H1 (cell line): Measurements from ENCODE around the gene NCF4. TPM values are rescaled to one million over a fixed set of nuclear protein-coding genes. Genes with fewer than 3 reads are reported as not detected.

Experiments
- CTCF ChIA-PET: fragments of 300-600 bp; sonication (Branson Sonifier 250); formaldehyde crosslinking; loops from one replicate; lab custom pipeline; 2021; ENCODE audit not compliant: partially characterized antibody; lab: Charles Lee
- POLR2A ChIA-PET: fragments of 300-600 bp; sonication (Branson Sonifier 250); formaldehyde crosslinking; loops from one replicate; lab custom pipeline; 2021; ENCODE audit warnings: inconsistent platforms; ENCODE audit not compliant: partially characterized antibody; lab: Charles Lee
- DNase-seq, 2 experiments: peaks; one replicate each; pipeline versions ENCODE4 v3.0.0 to v3.0.0-alpha.2; 2010 to 2022; ENCODE audit warnings: low spot score in 2 of 2, low read depth in 1 of 2, mixed read lengths in 1 of 2
- FAIRE-seq: peaks from 2 replicates; lab custom pipeline; 2011; peaks lifted over from hg19 to GRCh38; lab: Jason Lieb, UNC
- H2AFZ ChIP-seq: 2 replicates; pipeline ENCODE4 v1.8.1; 2012; ENCODE audit warnings: low read length, inconsistent platforms
- H2AK5ac ChIP-seq: 2 replicates; pipeline ENCODE4 v1.6.1; 2013; ENCODE audit warnings: low read depth, low read length
- H2BK120ac ChIP-seq: replicated peaks from 2 replicates; pipeline ENCODE3; 2013; ENCODE audit warnings: low read depth, low read length, inconsistent platforms
- H2BK12ac ChIP-seq: 2 replicates; pipeline ENCODE4 v1.6.1; 2013; ENCODE audit warnings: low read depth, low read length
- H2BK15ac ChIP-seq: 2 replicates; pipeline ENCODE4 v1.6.1; 2013; ENCODE audit warnings: low read length
- H2BK20ac ChIP-seq: 2 replicates; pipeline ENCODE4 v1.6.1; 2013; ENCODE audit warnings: low read length
- H2BK5ac ChIP-seq: 2 replicates; pipeline ENCODE4 v1.6.1; 2013; ENCODE audit warnings: low read depth, low read length
- H3K14ac ChIP-seq: 2 replicates; pipeline ENCODE4 v1.6.1; 2013; ENCODE audit warnings: inconsistent platforms; ENCODE audit not compliant: insufficient read length
- H3K18ac ChIP-seq: 2 replicates; pipeline ENCODE4 v1.6.1; 2013; ENCODE audit warnings: low read length; ENCODE audit errors: extremely low read depth
- H3K23ac ChIP-seq: 2 replicates; pipeline ENCODE4 v1.6.1; 2013; ENCODE audit warnings: inconsistent platforms; ENCODE audit not compliant: insufficient read length
- H3K23me2 ChIP-seq: 2 replicates; pipeline ENCODE4 v1.6.1; 2013; ENCODE audit warnings: low read depth, low read length
- H3K27ac ChIP-seq: 2 replicates; pipeline ENCODE4 v1.6.1; 2011; ENCODE audit warnings: low read depth, low read length, inconsistent platforms
- H3K27me3 ChIP-seq, 4 experiments: replicated peaks in 1 of 4; 1 replicate in 1 of 4; 2 replicates in 3 of 4; pipeline versions ENCODE4 v1.6.1 to v1.8.1; 2011 to 2013; ENCODE audit warnings: low read length in 3 of 4, mild to moderate bottlenecking in 3 of 4, inconsistent platforms in 2 of 4, mixed read lengths in 2 of 4, moderate library complexity in 1 of 4; ENCODE audit not compliant: control insufficient read depth in 3 of 4, insufficient read depth in 3 of 4; ENCODE audit errors: extremely low read depth in 1 of 4
- H3K36me3 ChIP-seq, 4 experiments: 2 replicates each; pipeline versions ENCODE4 v1.6.1 to v1.8.1; 2011 to 2013; ENCODE audit warnings: mild to moderate bottlenecking in 4 of 4, low read length in 3 of 4, moderate library complexity in 2 of 4, control low read depth in 1 of 4, inconsistent platforms in 1 of 4; ENCODE audit not compliant: insufficient read depth in 4 of 4, control insufficient read depth in 2 of 4
- H3K4ac ChIP-seq: replicated peaks from 2 replicates; pipeline ENCODE3; 2013; ENCODE audit warnings: low read length, low read depth, mixed read lengths, inconsistent platforms; ENCODE audit not compliant: insufficient read length
- H3K4me1 ChIP-seq, 4 experiments: replicated peaks in 1 of 4; 1 replicate in 1 of 4; 2 replicates in 3 of 4; pipeline versions ENCODE4 v1.6.1 to v1.8.1; 2011 to 2013; ENCODE audit warnings: low read length in 3 of 4, inconsistent platforms in 2 of 4, mixed read lengths in 1 of 4; ENCODE audit not compliant: insufficient read depth in 4 of 4, control insufficient read depth in 3 of 4
- H3K4me2 ChIP-seq, 2 experiments: 2 replicates each; pipeline versions ENCODE4 v1.6.1 to v1.8.1; 2011 to 2013; ENCODE audit warnings: low read depth in 2 of 2, low read length in 2 of 2, control low read depth in 1 of 2, inconsistent platforms in 1 of 2, mild to moderate bottlenecking in 1 of 2; ENCODE audit not compliant: insufficient read depth in 1 of 2
- H3K4me3 ChIP-seq, 4 experiments: fragments of 200-600, 300-600 bp in 1 of 4; sonication (generic), shearing (Covaris generic), sonication (Bioruptor Twin) in 1 of 4; 2 replicates each; pipeline versions ENCODE4 v1.5.1 to v1.8.1; 2011 to 2016; ENCODE audit warnings: low read length in 4 of 4, low read depth in 3 of 4, control low read depth in 2 of 4, inconsistent platforms in 2 of 4, mild to moderate bottlenecking in 2 of 4, mixed read lengths in 1 of 4, moderate library complexity in 1 of 4; ENCODE audit not compliant: insufficient read depth in 2 of 4; ENCODE audit errors: extremely low read depth in 1 of 4
- H3K56ac ChIP-seq: replicated peaks from 2 replicates; pipeline ENCODE3; 2013; ENCODE audit warnings: low read depth, mild to moderate bottlenecking, mixed read lengths, low read length, inconsistent platforms; ENCODE audit not compliant: insufficient read length
- H3K79me1 ChIP-seq: 2 replicates; pipeline ENCODE4 v1.6.1; 2013; ENCODE audit warnings: low read depth, low read length, control low read depth
- H3K79me2 ChIP-seq, 2 experiments: 2 replicates each; pipeline versions ENCODE4 v1.6.1 to v1.8.1; 2012 to 2013; ENCODE audit warnings: low read length in 2 of 2, mild to moderate bottlenecking in 2 of 2, inconsistent platforms in 1 of 2; ENCODE audit not compliant: insufficient read depth in 2 of 2, control insufficient read depth in 1 of 2
- H3K9ac ChIP-seq, 4 experiments: replicated peaks in 1 of 4; 1 replicate in 1 of 4; 2 replicates in 3 of 4; pipeline versions ENCODE4 v1.6.1 to v1.8.1; 2011 to 2013; ENCODE audit warnings: low read depth in 3 of 4, low read length in 3 of 4, control low read depth in 2 of 4, mild to moderate bottlenecking in 2 of 4, moderate library complexity in 2 of 4, inconsistent platforms in 1 of 4; ENCODE audit errors: extremely low read depth in 1 of 4
- H3K9me3 ChIP-seq, 2 experiments: 2 replicates each; pipeline versions ENCODE4 v1.6.1 to v1.8.1; 2012 to 2013; ENCODE audit warnings: mild to moderate bottlenecking in 2 of 2, moderate library complexity in 2 of 2, control low read depth in 1 of 2, inconsistent platforms in 1 of 2, low read depth in 1 of 2, low read length in 1 of 2, mixed read lengths in 1 of 2; ENCODE audit not compliant: insufficient read depth in 2 of 2
- H4K20me1 ChIP-seq, 2 experiments: replicated peaks in 1 of 2; 2 replicates each; pipeline versions ENCODE3 to v1.8.1; 2011 to 2013; ENCODE audit warnings: inconsistent platforms in 2 of 2, low read length in 2 of 2, mild to moderate bottlenecking in 1 of 2; ENCODE audit not compliant: insufficient read depth in 2 of 2, control insufficient read depth in 1 of 2
- H4K5ac ChIP-seq: 2 replicates; pipeline ENCODE4 v1.6.1; 2013; ENCODE audit warnings: low read length, low read depth, mixed read lengths, inconsistent platforms; ENCODE audit not compliant: insufficient read length
- H4K8ac ChIP-seq: 2 replicates; pipeline ENCODE4 v1.8.0; 2013; ENCODE audit warnings: mild to moderate bottlenecking, moderate library complexity, low read length, inconsistent platforms; ENCODE audit not compliant: insufficient read depth; ENCODE audit errors: extremely low read depth
- H4K91ac ChIP-seq: replicated peaks from 2 replicates; pipeline ENCODE3; 2013; ENCODE audit warnings: low read length, mixed read lengths, inconsistent platforms; ENCODE audit not compliant: insufficient read length
- POU5F1 ChIP-seq: IDR thresholded peaks from 2 replicates; pipeline ENCODE4 v1.6.1; 2011; ENCODE audit warnings: low read depth, mild to moderate bottlenecking, low read length, moderate library complexity
- TAF1 ChIP-seq: IDR thresholded peaks from 2 replicates; pipeline ENCODE4 v1.6.1; 2011; ENCODE audit warnings: mild to moderate bottlenecking, low read depth, low read length
- WGBS, 2 experiments: shearing (Covaris generic) in 1 of 2; methylation state at CpG; one replicate each; pipeline versions ENCODE4 v1.1.6 to v1.1.7; 2013 to 2015; ENCODE audit warnings: low lambda C conversion rate in 2 of 2, mixed read lengths in 2 of 2, inconsistent platforms in 1 of 2, low coverage in 1 of 2, missing lambda C conversion rate in 1 of 2; ENCODE audit not compliant: insufficient replicate concordance in 2 of 2, insufficient coverage in 1 of 2, insufficient read length in 1 of 2; ENCODE audit errors: extremely low coverage in 1 of 2, missing lambda C conversion rate in 1 of 2; 5-methylcytosine and 5-hydroxymethylcytosine counted together
- polyA plus RNA-seq, 7 experiments: library from polyadenylated mRNA; depleted of rRNA in 3 of 7; stranded (reverse) in 5 of 7; unstranded in 2 of 7; fragments of >200 nt in 5 of 7; fragments of 200-250 nt in 2 of 7; gene quantifications; 1 replicate in 5 of 7; 2 replicates in 1 of 7; 4 replicates in 1 of 7; pipeline versions ENCODE4 v1.2.1 to v1.2.3, GENCODE V29; 2011 to 2013; ENCODE audit warnings: missing spikeins in 2 of 7, mixed read lengths in 2 of 7
- total RNA-seq: library from RNA; stranded (reverse); fragmentation: NEBNext Ultra II Directional; extraction: Animal tissue kit (Norgen Biotek cat#: 25700); gene quantifications from 2 replicates; pipeline ENCODE4 v1.2.1, GENCODE V29; 2021

Gene NCF4
- total and polyA plus RNA-seq, 2 of the 8 experiments (the other 6 are each of a cell fraction or from before 2014, with no cell fraction given): 0.20 TPM; not detected in 1

GRCh38 chr22:36921309-36922104 lies 60.7 kb downstream of the NCF4 start:
- TF ChIP-seq POU5F1 (no peak), TAF1 (no peak)
- FAIRE-seq (no peak), DNase-seq (no peak)
- H3K23ac ChIP-seq: no peak overlapping the region
- no peak overlapping the region for H3K4me3 ChIP-seq
- H3K56ac ChIP-seq: no peak overlapping the region
- H2AK5ac ChIP-seq: no peak overlapping the region; the same call in 1 of the 2 replicates
- no peak overlapping the region for H4K8ac ChIP-seq
- no peaks in the 10 kb centered on the region for H3K27me3 ChIP-seq
- H2BK15ac ChIP-seq: peak overlapping the region; percentile 46; the same call in 1 of the 2 replicates
- H3K9me3 ChIP-seq: no peaks in the 10 kb centered on the region; a peak in 1 of 4 replicates
- ChIA-PET CTCF (interaction anchor here (0.6 to 1.3 kb wide), 6 partner anchors 8 to 61 kb away, joined by 3 to 6 read pairs (median 3); partner anchors contain the start of gene CSF2RB), POLR2A (no interaction called here)
- no peaks in the 10 kb centered on the region for H3K36me3 ChIP-seq
- no peak overlapping the region for H3K4ac ChIP-seq
- no peak overlapping the region for H3K4me2 ChIP-seq
- WGBS, 2 experiments: 83% methylated on average over 15 of the region's 15 CpGs; no CpG with 5 or more reads in 1 of the 2 experiments
- 0 out of 2 replicates have a peak overlapping the region, but pooled peaks have one; percentile 5 for H2BK5ac ChIP-seq
- H3K14ac ChIP-seq: no peak overlapping the region
- no peak overlapping the region for H3K9ac ChIP-seq
- peaks cover 5% of the 10 kb centered on the region for H3K23me2 ChIP-seq
- peak overlapping the region; percentile 52 for H2BK20ac ChIP-seq
- H3K18ac ChIP-seq: peak overlapping the region; percentile 55; the same call in 1 of the 2 replicates
- H3K79me2 ChIP-seq: no peaks in the 10 kb centered on the region
- peak overlapping the region; percentile 69 for H4K91ac ChIP-seq
- peaks cover 0 to 5% of the 10 kb centered on the region in 2 experiments for H4K20me1 ChIP-seq
- H2BK12ac ChIP-seq: peak overlapping the region; percentile 71; the same call in 1 of the 2 replicates
- H3K27ac ChIP-seq: no peak overlapping the region
- peaks cover 0 to 9% (median 3%) of the 10 kb centered on the region in 4 experiments; a peak in 4 of 7 replicates for H3K4me1 ChIP-seq
- no peak overlapping the region for H2AFZ ChIP-seq
- no peak overlapping the region for H4K5ac ChIP-seq
- no peaks in the 10 kb centered on the region for H3K79me1 ChIP-seq
- H2BK120ac ChIP-seq: no peak overlapping the region
